ENCODE results near the gene UGT3A2.

GRCh38 chr5:36073595-36074216 is 7.0 kb upstream of the UGT3A2 start:
- TF ChIP-seq, protein P1, sequence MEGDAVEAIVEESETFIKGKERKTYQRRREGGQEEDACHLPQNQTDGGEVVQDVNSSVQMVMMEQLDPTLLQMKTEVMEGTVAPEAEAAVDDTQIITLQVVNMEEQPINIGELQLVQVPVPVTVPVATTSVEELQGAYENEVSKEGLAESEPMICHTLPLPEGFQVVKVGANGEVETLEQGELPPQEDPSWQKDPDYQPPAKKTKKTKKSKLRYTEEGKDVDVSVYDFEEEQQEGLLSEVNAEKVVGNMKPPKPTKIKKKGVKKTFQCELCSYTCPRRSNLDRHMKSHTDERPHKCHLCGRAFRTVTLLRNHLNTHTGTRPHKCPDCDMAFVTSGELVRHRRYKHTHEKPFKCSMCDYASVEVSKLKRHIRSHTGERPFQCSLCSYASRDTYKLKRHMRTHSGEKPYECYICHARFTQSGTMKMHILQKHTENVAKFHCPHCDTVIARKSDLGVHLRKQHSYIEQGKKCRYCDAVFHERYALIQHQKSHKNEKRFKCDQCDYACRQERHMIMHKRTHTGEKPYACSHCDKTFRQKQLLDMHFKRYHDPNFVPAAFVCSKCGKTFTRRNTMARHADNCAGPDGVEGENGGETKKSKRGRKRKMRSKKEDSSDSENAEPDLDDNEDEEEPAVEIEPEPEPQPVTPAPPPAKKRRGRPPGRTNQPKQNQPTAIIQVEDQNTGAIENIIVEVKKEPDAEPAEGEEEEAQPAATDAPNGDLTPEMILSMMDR (IDR thresholded peaks at IDR 0.05): peak; percentile 46
- TF ChIP-seq REST (IDR thresholded peaks at IDR 0.05; ENCODE audit: insufficient read depth in 1 of 2, low read depth in 2 of 2, low read length in 1 of 2): no peak
- no peak for TF ChIP-seq POLR2AphosphoS5 (IDR thresholded peaks at IDR 0.05; ENCODE audit: low read depth, low read length)

All from Panc1 (cell line).